Calu3 (cell line): Measurements from ENCODE around the gene PIGQ. TPM values are rescaled to one million over a fixed set of nuclear protein-coding genes. Genes with fewer than 3 reads are reported as not detected.

ENCODE experiments used
- BruUV-seq: library from RNA; stranded (reverse); fragments of 400-500 nt; replicated peaks from 2 replicates; lab custom pipeline; 2021; lab: Mats Ljungman, UMichigan
- CTCF ChIA-PET: fragments of 300-600 bp; sonication (Branson Sonifier 250); formaldehyde crosslinking; loops from one replicate; lab custom pipeline; 2022; ENCODE audit warnings: antibody characterized with exemption; lab: Charles Lee
- DNase-seq: peaks from one replicate; pipeline ENCODE4 v3.0.0; 2022
- H3K27ac Mint-ChIP-seq: one replicate; pipeline ENCODE4 v1.8.0; 2022; ENCODE audit warnings: mixed read lengths; ENCODE audit not compliant: unreplicated experiment
- H3K27me3 Mint-ChIP-seq: one replicate; pipeline ENCODE4 v1.8.0; 2022; ENCODE audit warnings: mixed read lengths; ENCODE audit not compliant: unreplicated experiment
- H3K36me3 Mint-ChIP-seq: one replicate; pipeline ENCODE4 v1.8.0; 2022; ENCODE audit warnings: mild to moderate bottlenecking, moderate library complexity, mixed read lengths; ENCODE audit not compliant: insufficient read depth, unreplicated experiment
- H3K4me1 Mint-ChIP-seq: one replicate; pipeline ENCODE4 v1.8.0; 2022; ENCODE audit warnings: mild to moderate bottlenecking, low read depth, mixed read lengths; ENCODE audit not compliant: unreplicated experiment
- H3K4me3 Mint-ChIP-seq: one replicate; pipeline ENCODE4 v1.8.0; 2022; ENCODE audit warnings: mild to moderate bottlenecking, low read depth, moderate library complexity, mixed read lengths; ENCODE audit not compliant: unreplicated experiment
- H3K9me3 Mint-ChIP-seq: one replicate; pipeline ENCODE4 v1.8.0; 2022; ENCODE audit warnings: low read depth, mixed read lengths; ENCODE audit not compliant: unreplicated experiment
- intact Hi-C: fragments of 100-400 bp; cut with micrococcal nuclease; formaldehyde crosslinking; loops from one replicate; pipeline ENCODE4 v1.10.0; 2022; ENCODE audit not compliant: unreplicated experiment
- total RNA-seq: library from RNA; stranded (reverse); gene quantifications from 2 replicates; pipeline ENCODE4 v1.2.3, GENCODE V29; 2022
- TF ChIP-seq, protein P1 (sequence below): fragments of 200-600 bp; IDR thresholded peaks from one replicate; pipeline ENCODE4 v1.8.0; 2022; ENCODE audit warnings: antibody characterized with exemption; ENCODE audit not compliant: unreplicated experiment

Gene PIGQ
- total RNA-seq, 1 experiment from 2014 or later = 101 TPM

GRCh38 chr16:549544-550263 lies 20.1 kb upstream of the PIGQ start:
- no peaks in the 10 kb centered on the region for H3K27me3 Mint-ChIP-seq
- no peak overlapping the region for H3K27ac Mint-ChIP-seq
- TF ChIP-seq, protein P1, sequence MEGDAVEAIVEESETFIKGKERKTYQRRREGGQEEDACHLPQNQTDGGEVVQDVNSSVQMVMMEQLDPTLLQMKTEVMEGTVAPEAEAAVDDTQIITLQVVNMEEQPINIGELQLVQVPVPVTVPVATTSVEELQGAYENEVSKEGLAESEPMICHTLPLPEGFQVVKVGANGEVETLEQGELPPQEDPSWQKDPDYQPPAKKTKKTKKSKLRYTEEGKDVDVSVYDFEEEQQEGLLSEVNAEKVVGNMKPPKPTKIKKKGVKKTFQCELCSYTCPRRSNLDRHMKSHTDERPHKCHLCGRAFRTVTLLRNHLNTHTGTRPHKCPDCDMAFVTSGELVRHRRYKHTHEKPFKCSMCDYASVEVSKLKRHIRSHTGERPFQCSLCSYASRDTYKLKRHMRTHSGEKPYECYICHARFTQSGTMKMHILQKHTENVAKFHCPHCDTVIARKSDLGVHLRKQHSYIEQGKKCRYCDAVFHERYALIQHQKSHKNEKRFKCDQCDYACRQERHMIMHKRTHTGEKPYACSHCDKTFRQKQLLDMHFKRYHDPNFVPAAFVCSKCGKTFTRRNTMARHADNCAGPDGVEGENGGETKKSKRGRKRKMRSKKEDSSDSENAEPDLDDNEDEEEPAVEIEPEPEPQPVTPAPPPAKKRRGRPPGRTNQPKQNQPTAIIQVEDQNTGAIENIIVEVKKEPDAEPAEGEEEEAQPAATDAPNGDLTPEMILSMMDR = peak; percentile 21
- peaks cover 35% of the 10 kb centered on the region for H3K36me3 Mint-ChIP-seq
- intact Hi-C loops = no loop called here
- H3K9me3 Mint-ChIP-seq = no peaks in the 10 kb centered on the region
- H3K4me1 Mint-ChIP-seq = no peaks in the 10 kb centered on the region
- no peak for DNase-seq
- CTCF ChIA-PET = no interaction called here
- no peak overlapping the region for H3K4me3 Mint-ChIP-seq
- BruUV-seq = no TSS peak

DNA sequence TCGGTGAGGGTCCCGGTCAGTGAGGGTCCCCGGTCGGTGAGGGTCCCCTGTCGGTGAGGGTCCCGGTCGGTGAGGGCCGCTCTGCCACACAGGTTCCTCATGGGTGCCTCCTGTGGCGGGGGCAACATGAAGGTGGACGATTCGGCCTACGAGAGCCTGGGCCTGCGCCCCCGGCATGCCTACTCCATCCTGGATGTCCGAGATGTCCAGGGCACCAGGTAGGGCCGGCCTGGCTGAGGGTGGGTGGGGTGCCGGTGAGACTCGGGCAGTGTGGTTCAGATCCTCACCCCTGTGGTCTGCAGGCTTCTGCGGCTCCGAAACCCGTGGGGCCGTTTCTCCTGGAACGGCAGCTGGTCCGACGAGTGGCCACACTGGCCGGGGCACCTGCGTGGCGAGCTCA lies 18.6 kb upstream of the PIGQ start:
- intact Hi-C loops = no loop called here
- TF ChIP-seq, protein P1 = no peak
- no TSS peak for BruUV-seq

DNA sequence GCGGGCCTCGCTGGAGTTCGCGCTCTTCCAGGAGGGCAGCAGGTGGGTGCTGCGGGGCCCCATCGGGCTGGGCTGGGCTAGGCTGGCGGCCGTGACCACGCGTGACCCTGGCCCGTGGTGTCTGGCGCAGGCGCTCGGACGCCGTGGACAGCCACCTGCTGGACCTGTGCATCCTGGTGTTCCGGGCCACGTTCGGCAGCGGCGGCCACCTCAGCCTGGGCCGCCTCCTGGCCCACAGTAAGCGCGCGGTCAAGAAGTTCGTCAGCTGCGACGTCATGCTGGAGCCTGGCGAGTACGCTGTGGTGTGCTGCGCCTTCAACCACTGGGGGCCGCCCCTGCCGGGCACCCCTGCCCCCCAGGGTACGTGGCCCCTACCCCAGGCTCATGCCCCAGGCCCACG lies 17.6 kb upstream of the PIGQ start:
- CTCF ChIA-PET = no interaction called here
- peaks cover 32% of the 10 kb centered on the region for H3K36me3 Mint-ChIP-seq
- no peaks in the 10 kb centered on the region for H3K4me1 Mint-ChIP-seq
- H3K27me3 Mint-ChIP-seq = peaks cover 7% of the 10 kb centered on the region
- intact Hi-C loops = no loop called here
- BruUV-seq = no TSS peak
- no peak overlapping the region for H3K27ac Mint-ChIP-seq
- no peak for DNase-seq
- H3K9me3 Mint-ChIP-seq = no peaks in the 10 kb centered on the region
- no peak overlapping the region for H3K4me3 Mint-ChIP-seq
- TF ChIP-seq, protein P1 = no peak

More for the DNA sequence above, 18.6 kb upstream of the PIGQ start:
- Mint-ChIP-seq H3K9me3 (no peaks in the 10 kb centered on the region), H3K4me3 (no peak overlapping the region), H3K27ac (no peak overlapping the region), H3K4me1 (no peaks in the 10 kb centered on the region), H3K27me3 (no peaks in the 10 kb centered on the region), H3K36me3 (peaks cover 36% of the 10 kb centered on the region)
- CTCF ChIA-PET = no interaction called here
- DNase-seq = no peak

GRCh38 chr16:553601-554296 lies 16.0 kb upstream of the PIGQ start:
- H3K27ac Mint-ChIP-seq = no peak overlapping the region
- H3K36me3 Mint-ChIP-seq = peaks cover 26% of the 10 kb centered on the region
- DNase-seq = no peak
- CTCF ChIA-PET = interaction anchor here (0.7 kb wide), 1 partner anchor 310 kb away, joined by 3 read pairs; no protein-coding TSS in a partner anchor
- BruUV-seq = TSS peak; percentile 51
- TF ChIP-seq, protein P1 = no peak
- H3K4me3 Mint-ChIP-seq = no peak overlapping the region
- no peaks in the 10 kb centered on the region for H3K9me3 Mint-ChIP-seq
- no peaks in the 10 kb centered on the region for H3K4me1 Mint-ChIP-seq
- intact Hi-C loops = no loop called here
- peaks cover 22% of the 10 kb centered on the region for H3K27me3 Mint-ChIP-seq
